Fibroblast of lung (primary cell): ENCODE results near the gene CUBN.

ENCODE experiments used
- EZH2 ChIP-seq: IDR thresholded peaks from 2 replicates; pipeline ENCODE4 v1.5.1; 2012; ENCODE audit warnings: low read length, control low read depth, mild to moderate bottlenecking; ENCODE audit errors: missing control alignments
- TF ChIP-seq, protein P1 (sequence below), 2 donors: IDR thresholded peaks in 1 of 2; conservative IDR thresholded peaks in 1 of 2; 1 replicate in 1 of 2; 2 replicates in 1 of 2; pipeline ENCODE4 v1.5.1; 2011 to 2012; ENCODE audit warnings: low read length in 2 of 2, control low read depth in 1 of 2, inconsistent platforms in 1 of 2, low read depth in 1 of 2, mild to moderate bottlenecking in 1 of 2

DNA sequence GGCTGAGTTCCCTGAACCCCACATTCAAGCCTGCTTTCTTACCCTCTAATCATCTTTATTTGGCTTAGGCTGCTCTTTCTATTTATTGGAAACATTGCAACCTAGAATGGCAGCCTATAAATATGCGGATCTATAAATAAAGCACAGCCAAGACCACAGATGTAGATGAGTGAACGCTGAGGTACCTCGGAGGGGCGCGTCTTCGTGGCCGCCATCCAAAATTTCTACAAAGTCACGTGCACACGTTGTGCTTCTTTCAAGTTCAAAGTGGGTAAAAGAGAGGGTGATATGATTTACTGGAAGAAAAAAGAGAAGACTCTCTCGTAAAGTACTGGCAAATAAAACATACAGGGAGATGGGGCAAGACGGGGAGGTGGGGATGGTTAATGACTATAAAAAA lies 179.8 kb downstream of the CUBN start:
- TF ChIP-seq EZH2, result no peak
- TF ChIP-seq, protein P1, sequence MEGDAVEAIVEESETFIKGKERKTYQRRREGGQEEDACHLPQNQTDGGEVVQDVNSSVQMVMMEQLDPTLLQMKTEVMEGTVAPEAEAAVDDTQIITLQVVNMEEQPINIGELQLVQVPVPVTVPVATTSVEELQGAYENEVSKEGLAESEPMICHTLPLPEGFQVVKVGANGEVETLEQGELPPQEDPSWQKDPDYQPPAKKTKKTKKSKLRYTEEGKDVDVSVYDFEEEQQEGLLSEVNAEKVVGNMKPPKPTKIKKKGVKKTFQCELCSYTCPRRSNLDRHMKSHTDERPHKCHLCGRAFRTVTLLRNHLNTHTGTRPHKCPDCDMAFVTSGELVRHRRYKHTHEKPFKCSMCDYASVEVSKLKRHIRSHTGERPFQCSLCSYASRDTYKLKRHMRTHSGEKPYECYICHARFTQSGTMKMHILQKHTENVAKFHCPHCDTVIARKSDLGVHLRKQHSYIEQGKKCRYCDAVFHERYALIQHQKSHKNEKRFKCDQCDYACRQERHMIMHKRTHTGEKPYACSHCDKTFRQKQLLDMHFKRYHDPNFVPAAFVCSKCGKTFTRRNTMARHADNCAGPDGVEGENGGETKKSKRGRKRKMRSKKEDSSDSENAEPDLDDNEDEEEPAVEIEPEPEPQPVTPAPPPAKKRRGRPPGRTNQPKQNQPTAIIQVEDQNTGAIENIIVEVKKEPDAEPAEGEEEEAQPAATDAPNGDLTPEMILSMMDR (conservative IDR thresholded peaks at IDR 0.05 in 1 of 2, IDR thresholded peaks at IDR 0.05 in 1 of 2; ENCODE audit: low read depth in 1 of 2, low read length in 2 of 2), result no peak
